Mononuclear cell (primary cell): ENCODE data around the gene PLN. TPM values are rescaled to one million over a fixed set of nuclear protein-coding genes. Genes with fewer than 3 reads are reported as not detected.

Source experiments
- H3K27me3 ChIP-seq: 2 replicates; pipeline ENCODE4 v1.6.0; 2011; ENCODE audit warnings: low read length, control low read depth; ENCODE audit not compliant: insufficient read depth
- H3K4me1 ChIP-seq: 2 replicates; pipeline ENCODE4 v1.5.1; 2011; ENCODE audit warnings: mild to moderate bottlenecking, low read length, control low read depth; ENCODE audit not compliant: insufficient read depth
- H3K4me3 ChIP-seq: 2 replicates; pipeline ENCODE4 v1.5.1; 2011; ENCODE audit warnings: mild to moderate bottlenecking, low read length, moderate library complexity
- H3K9me3 ChIP-seq: 2 replicates; pipeline ENCODE4 v1.5.1; 2011; ENCODE audit warnings: low read depth, mild to moderate bottlenecking, control low read depth, low read length
- total RNA-seq: library from RNA; depleted of rRNA; stranded (reverse); fragments of >200 nt; gene quantifications from one replicate; pipeline ENCODE4 v1.2.3, GENCODE V29; 2012

PLN gene
- total RNA-seq, 1 donor, result 0.10 TPM

GRCh38 chr6:118554698-118555097, 6.6 kb downstream of the PLN start:
- peaks cover 9% of the 10 kb centered on the region for H3K4me1 ChIP-seq
- no peaks in the 10 kb centered on the region for H3K9me3 ChIP-seq
- no peaks in the 10 kb centered on the region for H3K27me3 ChIP-seq
- H3K4me3 ChIP-seq, result no peak overlapping the region

GRCh38 chr6:118558464-118559217, 10.5 kb downstream of the PLN start:
- Histone ChIP-seq H3K4me1 (peaks cover 9% of the 10 kb centered on the region), H3K9me3 (no peaks in the 10 kb centered on the region), H3K4me3 (no peak overlapping the region), H3K27me3 (no peaks in the 10 kb centered on the region)

GRCh38 chr6:118559659-118560058, 11.6 kb downstream of the PLN start:
- no peaks in the 10 kb centered on the region for H3K27me3 ChIP-seq
- no peak overlapping the region for H3K4me3 ChIP-seq
- H3K9me3 ChIP-seq, result no peaks in the 10 kb centered on the region
- H3K4me1 ChIP-seq, result peaks cover 9% of the 10 kb centered on the region

DNA sequence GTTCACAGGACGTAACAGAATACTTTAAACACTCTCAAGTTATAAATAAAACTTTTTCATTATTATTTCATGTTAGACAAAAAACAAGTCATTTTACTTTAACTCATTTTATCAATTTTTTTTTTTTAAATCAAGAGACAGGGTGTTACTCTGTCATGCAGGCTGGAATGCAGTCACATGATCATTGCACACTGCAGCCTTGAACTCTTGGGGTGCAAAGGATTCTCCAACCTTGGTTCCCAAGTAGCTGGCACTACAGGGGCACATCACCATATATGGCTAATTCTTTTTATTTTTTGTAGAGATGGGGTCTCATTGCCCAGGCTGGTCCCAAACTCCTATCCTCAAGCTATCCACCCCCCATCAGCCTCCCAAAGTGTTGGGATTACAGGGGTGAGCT, 14.2 kb downstream of the PLN start:
- H3K9me3 ChIP-seq, result no peaks in the 10 kb centered on the region
- no peaks in the 10 kb centered on the region for H3K27me3 ChIP-seq
- peaks cover 9% of the 10 kb centered on the region for H3K4me1 ChIP-seq
- no peak overlapping the region for H3K4me3 ChIP-seq

GRCh38 chr6:118562959-118563358, 14.9 kb downstream of the PLN start:
- no peaks in the 10 kb centered on the region for H3K27me3 ChIP-seq
- no peaks in the 10 kb centered on the region for H3K9me3 ChIP-seq
- H3K4me3 ChIP-seq, result no peak overlapping the region
- peaks cover 6% of the 10 kb centered on the region for H3K4me1 ChIP-seq

- H3K9me3 ChIP-seq, result no peaks in the 10 kb centered on the region
- H3K27me3 ChIP-seq, result no peaks in the 10 kb centered on the region
- H3K4me3 ChIP-seq, result no peak overlapping the region
- no peaks in the 10 kb centered on the region for H3K4me1 ChIP-seq
These were observed 17.3 kb downstream of the PLN start for GRCh38 chr6:118565311-118565960.

- no peaks in the 10 kb centered on the region for H3K27me3 ChIP-seq
- no peak overlapping the region for H3K4me3 ChIP-seq
- no peaks in the 10 kb centered on the region for H3K4me1 ChIP-seq
- H3K9me3 ChIP-seq, result no peaks in the 10 kb centered on the region
These were observed 19.9 kb downstream of the PLN start for GRCh38 chr6:118567974-118568373.

GRCh38 chr6:118569498-118569897, 21.4 kb downstream of the PLN start:
- H3K4me1 ChIP-seq, result no peaks in the 10 kb centered on the region
- no peak overlapping the region for H3K4me3 ChIP-seq
- H3K27me3 ChIP-seq, result no peaks in the 10 kb centered on the region
- H3K9me3 ChIP-seq, result peaks cover 14% of the 10 kb centered on the region

- Histone ChIP-seq H3K27me3 (no peaks in the 10 kb centered on the region), H3K9me3 (peaks cover 28% of the 10 kb centered on the region), H3K4me1 (no peaks in the 10 kb centered on the region), H3K4me3 (no peak overlapping the region)
These were observed 23.0 kb downstream of the PLN start for GRCh38 chr6:118571121-118571520.

DNA sequence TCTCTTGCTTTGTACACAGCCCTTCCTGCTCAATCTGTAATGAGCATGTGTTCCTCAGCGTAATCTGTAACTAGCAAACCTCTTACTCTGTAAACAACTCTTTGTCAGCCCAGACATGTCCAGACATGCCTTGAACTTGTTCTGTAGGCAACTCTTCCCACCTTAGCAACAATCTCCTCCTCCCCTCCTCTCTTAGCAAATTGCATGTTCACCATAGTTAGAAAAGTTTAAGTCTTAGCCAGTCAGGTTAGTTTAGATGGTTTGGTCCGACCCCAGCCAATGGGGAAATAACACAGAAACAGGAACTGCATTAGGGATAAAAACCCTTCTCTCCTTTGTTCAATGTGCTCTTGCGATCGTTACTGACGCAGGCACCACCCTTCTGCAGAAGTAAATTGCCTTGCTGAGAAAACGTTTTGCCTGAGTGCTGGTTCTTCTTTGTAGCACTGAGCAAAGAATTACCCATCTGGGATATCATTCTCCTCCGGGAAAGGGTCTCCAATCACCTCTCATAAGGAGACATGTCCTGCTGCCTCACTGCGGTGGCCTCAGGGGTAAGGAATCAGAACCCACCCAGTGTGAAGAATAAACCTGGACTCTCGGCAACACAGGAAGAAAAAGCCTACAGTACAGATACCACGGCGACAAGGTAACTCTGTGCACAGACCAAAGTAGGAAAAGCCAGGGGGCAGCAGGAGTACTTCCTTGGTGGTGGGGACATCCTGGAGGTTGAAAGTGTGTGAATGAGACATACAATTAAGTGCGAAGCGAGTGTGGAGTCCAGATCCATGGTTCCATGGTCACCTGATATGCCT, 26.2 kb downstream of the PLN start:
- Histone ChIP-seq H3K4me3 (no peak overlapping the region), H3K9me3 (peaks cover 38% of the 10 kb centered on the region), H3K4me1 (no peaks in the 10 kb centered on the region), H3K27me3 (no peaks in the 10 kb centered on the region)

GRCh38 chr6:118577972-118578371, 29.9 kb downstream of the PLN start:
- Histone ChIP-seq H3K4me3 (no peak overlapping the region), H3K27me3 (no peaks in the 10 kb centered on the region), H3K9me3 (peaks cover 38% of the 10 kb centered on the region), H3K4me1 (peaks cover 26% of the 10 kb centered on the region)

GRCh38 chr6:118578617-118579016, 30.5 kb downstream of the PLN start:
- peaks cover 32% of the 10 kb centered on the region for H3K9me3 ChIP-seq
- H3K4me1 ChIP-seq, result peaks cover 27% of the 10 kb centered on the region
- no peaks in the 10 kb centered on the region for H3K27me3 ChIP-seq
- H3K4me3 ChIP-seq, result no peak overlapping the region

- Histone ChIP-seq H3K4me1 (peaks cover 27% of the 10 kb centered on the region), H3K4me3 (no peak overlapping the region), H3K9me3 (peaks cover 21% of the 10 kb centered on the region), H3K27me3 (no peaks in the 10 kb centered on the region)
These were observed 31.7 kb downstream of the PLN start for GRCh38 chr6:118579786-118580185.

DNA sequence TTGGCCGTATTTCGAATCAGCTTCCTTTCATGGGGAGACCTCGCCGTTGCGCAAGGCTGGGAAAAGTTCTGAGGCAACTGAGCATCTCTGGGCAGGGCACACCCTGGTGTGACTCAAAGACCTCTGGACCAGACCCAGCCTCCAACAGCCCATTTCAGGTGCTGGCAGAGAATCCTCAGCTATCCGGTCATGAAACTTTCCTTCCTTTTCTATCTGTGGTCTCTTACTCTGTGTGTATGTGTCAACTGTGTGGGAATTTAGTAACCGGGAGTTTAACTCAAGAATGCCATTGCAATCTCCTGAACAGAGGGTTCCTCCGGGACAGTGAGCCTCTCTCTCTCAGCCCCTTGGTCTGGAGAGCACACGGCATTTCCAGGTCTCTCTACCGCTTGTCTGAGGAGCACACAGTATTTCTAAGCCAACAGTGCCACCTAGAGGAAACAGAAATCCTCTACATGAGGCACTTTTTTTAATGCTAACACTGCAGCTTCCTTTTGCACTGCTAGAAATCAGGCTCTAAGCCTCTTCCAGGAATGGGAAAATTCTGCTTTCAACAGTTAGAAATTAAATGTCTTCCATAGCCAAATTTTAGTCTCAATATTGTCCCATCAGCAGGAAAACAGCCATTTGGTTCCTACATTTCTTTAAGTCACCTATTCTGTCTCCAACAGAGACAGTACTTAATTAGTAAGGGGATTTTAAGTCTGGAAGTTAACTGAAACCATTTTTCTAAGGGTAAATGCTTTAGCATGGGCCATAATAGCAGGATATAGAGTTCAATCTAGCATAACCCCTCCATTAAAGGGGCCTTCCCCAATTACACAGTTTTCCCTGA, 32.7 kb downstream of the PLN start:
- H3K4me1 ChIP-seq, result peaks cover 27% of the 10 kb centered on the region
- H3K9me3 ChIP-seq, result peaks cover 11% of the 10 kb centered on the region

More for the DNA sequence above, 32.7 kb downstream of the PLN start:
- H3K4me3 ChIP-seq, result no peak overlapping the region
- H3K27me3 ChIP-seq, result no peaks in the 10 kb centered on the region
